ENCODE data around the gene IL31RA. TPM values are rescaled to one million over a fixed set of nuclear protein-coding genes. Genes with fewer than 3 reads are reported as not detected.

The IL31RA gene
- total RNA-seq, 1 donor from 2014 or later: 0.16 TPM

- DNase-seq (ENCODE audit: low read depth): no peak
These were observed 49.6 kb downstream of the IL31RA start for GRCh38 chr5:55900776-55901175.

GRCh38 chr5:55902696-55903095 lies 51.5 kb downstream of the IL31RA start:
- no peak for DNase-seq (ENCODE audit: low read depth)

GRCh38 chr5:55903121-55903701 lies 52.1 kb downstream of the IL31RA start:
- DNase-seq (ENCODE audit: low read depth): no peak

GRCh38 chr5:55904152-55904551 lies 53.0 kb downstream of the IL31RA start:
- DNase-seq (ENCODE audit: low read depth): no peak

- no peak for DNase-seq (ENCODE audit: low read depth)
These were observed 54.1 kb downstream of the IL31RA start for GRCh38 chr5:55905251-55905650.

- DNase-seq (ENCODE audit: low read depth): no peak
These were observed 56.8 kb downstream of the IL31RA start for GRCh38 chr5:55907927-55908326.

- no peak for DNase-seq (ENCODE audit: low read depth)
These were observed 57.6 kb downstream of the IL31RA start for GRCh38 chr5:55908804-55909203.

- no peak for DNase-seq (ENCODE audit: low read depth)
These were observed 60.9 kb downstream of the IL31RA start for GRCh38 chr5:55911784-55912653.

- DNase-seq (ENCODE audit: low read depth): peak; percentile 67
These were observed 62.6 kb downstream of the IL31RA start for GRCh38 chr5:55913466-55914413.

- no peak for DNase-seq (ENCODE audit: low read depth)
These were observed 63.8 kb downstream of the IL31RA start for GRCh38 chr5:55914971-55915370.

GRCh38 chr5:55915783-55916182 lies 64.6 kb downstream of the IL31RA start:
- peak; percentile 79 for DNase-seq (ENCODE audit: low read depth)

GRCh38 chr5:55916986-55917385 lies 65.8 kb downstream of the IL31RA start:
- DNase-seq (ENCODE audit: low read depth): no peak

GRCh38 chr5:55917402-55918086 lies 66.4 kb downstream of the IL31RA start:
- DNase-seq (ENCODE audit: low read depth): no peak

GRCh38 chr5:55918087-55919035 lies 67.2 kb downstream of the IL31RA start:
- DNase-seq (ENCODE audit: low read depth): peak; percentile 79

- DNase-seq (ENCODE audit: low read depth): no peak
These were observed 68.5 kb downstream of the IL31RA start for GRCh38 chr5:55919625-55920024.

GRCh38 chr5:55920784-55921183 lies 69.6 kb downstream of the IL31RA start:
- no peak for DNase-seq (ENCODE audit: low read depth)

- DNase-seq (ENCODE audit: low read depth): no peak
These were observed 70.5 kb downstream of the IL31RA start for GRCh38 chr5:55921617-55922016.

GRCh38 chr5:55923177-55923771 lies 72.1 kb downstream of the IL31RA start:
- DNase-seq (ENCODE audit: low read depth): peak; percentile 47

GRCh38 chr5:55923865-55924500 lies 72.8 kb downstream of the IL31RA start:
- no peak for DNase-seq (ENCODE audit: low read depth)

Data from myocyte (in vitro differentiated cells).